ENCODE measurements around the gene MCL1.
A peak's percentile ranks its signal among the peaks of the same experiment; 100 is the strongest.
"Not testable (repeated sequence)": the region's sequence is repeated elsewhere in the genome, so short reads cannot be mapped to it uniquely, and the experiment has no call there.

The MCL1 gene

GRCh38 chr1:150615346-150616201, 36.2 kb upstream of the MCL1 start:
- Histone ChIP-seq H3K27me3 (ENCODE audit: control insufficient read depth in 1 of 2, insufficient read depth in 2 of 2, low read length in 2 of 2) (no peaks in the 10 kb centered on the region), H3K27ac (ENCODE audit: low read depth, low read length) (no peak overlapping the region), H3K4me3 (ENCODE audit: low read depth in 1 of 2, low read length in 2 of 2) (no peak overlapping the region), H3K9me3 (ENCODE audit: low read length) (no peaks in the 10 kb centered on the region), H3K4me1 (ENCODE audit: insufficient read depth, low read length) (peaks cover 43% of the 10 kb centered on the region), H3K36me3 (ENCODE audit: insufficient read depth, low read length) (peaks cover 16% of the 10 kb centered on the region), H3K9ac (ENCODE audit: low read length) (no peak overlapping the region)

GRCh38 chr1:150613061-150613920, 33.9 kb upstream of the MCL1 start:
- peaks cover 42% of the 10 kb centered on the region for H3K4me1 ChIP-seq (ENCODE audit: insufficient read depth, low read length)
- H3K27me3 ChIP-seq (ENCODE audit: control insufficient read depth in 1 of 2, insufficient read depth in 2 of 2, low read length in 2 of 2) = no peaks in the 10 kb centered on the region
- peaks cover 10% of the 10 kb centered on the region for H3K36me3 ChIP-seq (ENCODE audit: insufficient read depth, low read length)
- H3K4me3 ChIP-seq (ENCODE audit: low read depth in 1 of 2, low read length in 2 of 2) = no peak overlapping the region
- peak overlapping the region; percentile 53 for H3K9ac ChIP-seq (ENCODE audit: low read length)
- peak overlapping the region; percentile 66 for H3K27ac ChIP-seq (ENCODE audit: low read depth, low read length)
- no peaks in the 10 kb centered on the region for H3K9me3 ChIP-seq (ENCODE audit: low read length)

GRCh38 chr1:150612014-150612345, 32.6 kb upstream of the MCL1 start:
- Histone ChIP-seq H3K9me3 (ENCODE audit: low read length) (no peaks in the 10 kb centered on the region), H3K27ac (ENCODE audit: low read depth, low read length) (peak overlapping the region; percentile 24), H3K4me1 (ENCODE audit: insufficient read depth, low read length) (peaks cover 42% of the 10 kb centered on the region), H3K27me3 (ENCODE audit: control insufficient read depth in 1 of 2, insufficient read depth in 2 of 2, low read length in 2 of 2) (no peaks in the 10 kb centered on the region), H3K9ac (ENCODE audit: low read length) (no peak overlapping the region), H3K36me3 (ENCODE audit: insufficient read depth, low read length) (peaks cover 5% of the 10 kb centered on the region), H3K4me3 (ENCODE audit: low read depth in 1 of 2, low read length in 2 of 2) (no peak overlapping the region)

GRCh38 chr1:150610576-150610975, 31.2 kb upstream of the MCL1 start:
- no peaks in the 10 kb centered on the region for H3K27me3 ChIP-seq (ENCODE audit: control insufficient read depth in 1 of 2, insufficient read depth in 2 of 2, low read length in 2 of 2)
- peak overlapping the region; percentile 64 for H3K27ac ChIP-seq (ENCODE audit: low read depth, low read length)
- peaks cover 5% of the 10 kb centered on the region for H3K36me3 ChIP-seq (ENCODE audit: insufficient read depth, low read length)
- peaks cover 42% of the 10 kb centered on the region for H3K4me1 ChIP-seq (ENCODE audit: insufficient read depth, low read length)
- H3K9ac ChIP-seq (ENCODE audit: low read length) = no peak overlapping the region
- no peaks in the 10 kb centered on the region for H3K9me3 ChIP-seq (ENCODE audit: low read length)
- H3K4me3 ChIP-seq (ENCODE audit: low read depth in 1 of 2, low read length in 2 of 2) = no peak overlapping the region

GRCh38 chr1:150609732-150610131, 30.3 kb upstream of the MCL1 start:
- Histone ChIP-seq H3K4me1 (ENCODE audit: insufficient read depth, low read length) (peaks cover 45% of the 10 kb centered on the region), H3K9ac (ENCODE audit: low read length) (peak overlapping the region; percentile 57), H3K27ac (ENCODE audit: low read depth, low read length) (peak overlapping the region; percentile 64)

DNA sequence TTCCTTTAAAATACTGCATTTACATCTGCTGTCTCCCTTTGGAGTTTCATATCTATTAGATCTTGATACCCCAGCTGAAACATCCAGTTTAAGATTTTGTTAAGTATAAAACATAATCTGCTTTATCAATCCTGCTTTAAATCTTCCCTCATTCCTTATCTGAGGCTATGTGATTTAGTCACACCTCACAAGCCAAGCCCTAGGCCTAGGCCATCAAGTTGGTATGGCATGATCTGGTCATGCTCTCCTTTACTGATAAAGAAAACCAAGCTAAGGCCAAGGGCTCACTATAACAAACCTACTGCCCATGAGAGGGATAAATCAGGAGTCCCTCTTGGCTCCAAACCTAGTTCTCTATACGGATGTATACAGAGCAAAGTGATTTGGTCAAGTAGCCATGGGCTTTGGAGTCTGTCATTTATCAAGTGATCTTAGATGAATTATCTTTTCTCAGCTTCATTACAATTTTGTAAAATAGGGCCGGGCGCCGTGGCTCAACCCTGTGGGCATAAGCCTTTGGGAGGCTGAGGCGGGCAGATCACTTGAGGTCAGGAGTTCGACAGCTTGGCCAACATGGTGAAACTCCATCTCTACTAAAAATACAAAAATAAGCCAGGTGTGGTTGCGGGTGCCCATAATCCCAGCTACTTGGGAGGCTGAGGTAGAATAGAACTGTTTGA, 27.2 kb upstream of the MCL1 start:
- Histone ChIP-seq H3K9me3 (ENCODE audit: low read length) (no peaks in the 10 kb centered on the region), H3K27ac (ENCODE audit: low read depth, low read length) (no peak overlapping the region), H3K9ac (ENCODE audit: low read length) (no peak overlapping the region), H3K27me3 (ENCODE audit: control insufficient read depth in 1 of 2, insufficient read depth in 2 of 2, low read length in 2 of 2) (no peaks in the 10 kb centered on the region), H3K4me3 (ENCODE audit: low read depth in 1 of 2, low read length in 2 of 2) (no peak overlapping the region), H3K4me1 (ENCODE audit: insufficient read depth, low read length) (peaks cover 32% of the 10 kb centered on the region), H3K36me3 (ENCODE audit: insufficient read depth, low read length) (no peaks in the 10 kb centered on the region)

More at GRCh38 chr1:150609732-150610131, 30.3 kb upstream of the MCL1 start:
- H3K4me3 ChIP-seq (ENCODE audit: low read depth in 1 of 2, low read length in 2 of 2) = peak overlapping the region; percentile 4 to 41
- peaks cover 5% of the 10 kb centered on the region for H3K36me3 ChIP-seq (ENCODE audit: insufficient read depth, low read length)
- no peaks in the 10 kb centered on the region for H3K27me3 ChIP-seq (ENCODE audit: control insufficient read depth in 1 of 2, insufficient read depth in 2 of 2, low read length in 2 of 2)
- no peaks in the 10 kb centered on the region for H3K9me3 ChIP-seq (ENCODE audit: low read length)

GRCh38 chr1:150605451-150605731, 26.0 kb upstream of the MCL1 start:
- not testable (repeated sequence) for H3K9me3 ChIP-seq (ENCODE audit: low read length); H3K27me3 ChIP-seq (ENCODE audit: control insufficient read depth in 1 of 2, insufficient read depth in 2 of 2, low read length in 2 of 2); H3K27ac ChIP-seq (ENCODE audit: low read depth, low read length); H3K4me3 ChIP-seq (ENCODE audit: low read depth in 1 of 2, low read length in 2 of 2); H3K36me3 ChIP-seq (ENCODE audit: insufficient read depth, low read length); H3K9ac ChIP-seq (ENCODE audit: low read length)
- peaks cover 22% of the 10 kb centered on the region for H3K4me1 ChIP-seq (ENCODE audit: insufficient read depth, low read length)

GRCh38 chr1:150604226-150604588, 24.8 kb upstream of the MCL1 start:
- Histone ChIP-seq H3K9ac (ENCODE audit: low read length) (no peak overlapping the region), H3K36me3 (ENCODE audit: insufficient read depth, low read length) (no peaks in the 10 kb centered on the region), H3K27ac (ENCODE audit: low read depth, low read length) (peak overlapping the region; percentile 48), H3K4me1 (ENCODE audit: insufficient read depth, low read length) (peaks cover 12% of the 10 kb centered on the region), H3K4me3 (ENCODE audit: low read depth in 1 of 2, low read length in 2 of 2) (no peak overlapping the region), H3K9me3 (ENCODE audit: low read length) (no peaks in the 10 kb centered on the region), H3K27me3 (ENCODE audit: control insufficient read depth in 1 of 2, insufficient read depth in 2 of 2, low read length in 2 of 2) (no peaks in the 10 kb centered on the region)

- Histone ChIP-seq H3K27ac (ENCODE audit: low read depth, low read length) (no peak overlapping the region), H3K36me3 (ENCODE audit: insufficient read depth, low read length) (no peaks in the 10 kb centered on the region), H3K4me3 (ENCODE audit: low read depth in 1 of 2, low read length in 2 of 2) (no peak overlapping the region), H3K9me3 (ENCODE audit: low read length) (no peaks in the 10 kb centered on the region), H3K27me3 (ENCODE audit: control insufficient read depth in 1 of 2, insufficient read depth in 2 of 2, low read length in 2 of 2) (no peaks in the 10 kb centered on the region), H3K4me1 (ENCODE audit: insufficient read depth, low read length) (peaks cover 9% of the 10 kb centered on the region), H3K9ac (ENCODE audit: low read length) (no peak overlapping the region)
Observed at GRCh38 chr1:150603711-150604110, 24.3 kb upstream of the MCL1 start.

DNA sequence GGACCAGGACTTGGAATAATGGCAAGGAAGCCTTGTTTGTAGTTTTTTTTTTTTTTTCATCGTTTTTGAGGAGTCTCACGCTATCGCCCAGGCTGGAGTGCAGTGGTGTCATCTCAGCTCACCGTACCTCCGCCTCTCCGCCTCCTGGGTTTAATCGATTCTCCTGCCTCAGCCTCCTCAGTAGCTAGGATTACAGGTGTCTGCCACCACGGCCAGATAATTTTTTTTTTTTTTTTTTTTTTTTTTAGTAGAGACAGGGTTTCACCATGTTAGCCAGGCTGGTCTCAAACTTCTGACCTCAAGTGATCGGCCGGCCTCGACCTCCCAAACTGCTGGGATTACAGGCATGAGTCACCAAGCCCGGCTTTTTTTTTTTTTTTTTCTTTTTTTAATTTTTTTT, 23.0 kb upstream of the MCL1 start:
- H3K9me3 ChIP-seq (ENCODE audit: low read length); H3K27ac ChIP-seq (ENCODE audit: low read depth, low read length); H3K9ac ChIP-seq (ENCODE audit: low read length); H3K4me1 ChIP-seq (ENCODE audit: insufficient read depth, low read length); H3K4me3 ChIP-seq (ENCODE audit: low read depth in 1 of 2, low read length in 2 of 2); H3K36me3 ChIP-seq (ENCODE audit: insufficient read depth, low read length); H3K27me3 ChIP-seq (ENCODE audit: control insufficient read depth in 1 of 2, insufficient read depth in 2 of 2, low read length in 2 of 2): not testable (repeated sequence)

DNA sequence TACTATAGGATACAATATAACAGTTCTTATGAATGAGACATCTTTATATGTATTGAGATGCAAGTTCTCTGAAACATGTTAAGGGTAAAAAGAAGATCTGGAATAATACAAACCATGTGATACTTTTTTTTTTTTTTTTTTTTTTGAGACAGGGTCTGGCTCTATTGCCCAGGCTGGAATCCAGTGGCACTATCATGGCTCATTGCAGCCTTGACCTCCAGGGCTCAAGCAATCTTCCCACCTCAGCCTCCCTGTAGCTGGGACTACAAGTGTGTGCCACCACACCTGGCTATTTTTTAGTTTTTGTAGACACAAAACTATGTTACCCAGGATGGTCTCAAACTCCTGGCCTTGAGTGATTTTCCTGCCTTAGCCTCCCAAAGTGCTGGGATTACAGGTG, 22.1 kb upstream of the MCL1 start:
- no peak overlapping the region for H3K27ac ChIP-seq (ENCODE audit: low read depth, low read length)
- H3K36me3 ChIP-seq (ENCODE audit: insufficient read depth, low read length) = no peaks in the 10 kb centered on the region
- no peaks in the 10 kb centered on the region for H3K9me3 ChIP-seq (ENCODE audit: low read length)
- no peaks in the 10 kb centered on the region for H3K27me3 ChIP-seq (ENCODE audit: control insufficient read depth in 1 of 2, insufficient read depth in 2 of 2, low read length in 2 of 2)
- no peak overlapping the region for H3K9ac ChIP-seq (ENCODE audit: low read length)
- H3K4me1 ChIP-seq (ENCODE audit: insufficient read depth, low read length) = peaks cover 9% of the 10 kb centered on the region
- no peak overlapping the region for H3K4me3 ChIP-seq (ENCODE audit: low read depth in 1 of 2, low read length in 2 of 2)
